Activated CD4-positive, CD25-positive, alpha-beta regulatory T cell treated with anti-CD3 and anti-CD28 coated beads, Interleukin-2, amount 50 U/mL, for 24 hours (primary cell): Measurements from ENCODE around the gene PDE4B.
"Not testable (repeated sequence)": the region's sequence is repeated elsewhere in the genome, so short reads cannot be mapped to it uniquely, and the experiment has no call there.

Source experiments
- ATAC-seq, 2 donors: fragments of 150-1000 bp; cut with Tn5 transposase; one replicate each; pipeline ENCODE4 v1.10.0; 2021; ENCODE audit warnings: mild to moderate bottlenecking in 1 of 2, moderate library complexity in 1 of 2

PDE4B gene

GRCh38 chr1:66069976-66070876, 277.5 kb downstream of the PDE4B start:
- ATAC-seq: no peak

- no peak for ATAC-seq
These were observed 280.7 kb downstream of the PDE4B start for GRCh38 chr1:66073388-66073787.

- no peak for ATAC-seq
These were observed 281.5 kb downstream of the PDE4B start for GRCh38 chr1:66074147-66074546.

DNA sequence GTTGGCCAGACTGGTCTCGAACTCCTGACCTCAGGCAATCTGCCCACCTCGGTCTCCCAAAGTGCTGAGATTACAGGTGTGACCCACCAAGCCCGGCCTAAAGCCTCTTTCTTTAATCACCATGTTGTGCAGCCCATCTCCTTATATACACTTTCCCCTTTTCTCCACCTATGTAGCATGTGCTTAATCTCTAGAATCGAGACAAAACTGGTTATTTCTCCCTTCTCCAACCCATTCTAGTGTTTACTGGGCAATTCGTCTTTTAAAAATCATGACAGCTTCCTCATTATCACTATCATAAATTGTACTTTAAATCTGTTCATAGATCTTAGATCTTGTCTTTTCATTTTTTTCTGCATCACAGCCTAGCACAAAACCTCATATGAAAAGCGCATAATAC, 285.7 kb downstream of the PDE4B start:
- no peak for ATAC-seq

- no peak for ATAC-seq
These were observed 290.3 kb downstream of the PDE4B start for GRCh38 chr1:66083003-66083402.

DNA sequence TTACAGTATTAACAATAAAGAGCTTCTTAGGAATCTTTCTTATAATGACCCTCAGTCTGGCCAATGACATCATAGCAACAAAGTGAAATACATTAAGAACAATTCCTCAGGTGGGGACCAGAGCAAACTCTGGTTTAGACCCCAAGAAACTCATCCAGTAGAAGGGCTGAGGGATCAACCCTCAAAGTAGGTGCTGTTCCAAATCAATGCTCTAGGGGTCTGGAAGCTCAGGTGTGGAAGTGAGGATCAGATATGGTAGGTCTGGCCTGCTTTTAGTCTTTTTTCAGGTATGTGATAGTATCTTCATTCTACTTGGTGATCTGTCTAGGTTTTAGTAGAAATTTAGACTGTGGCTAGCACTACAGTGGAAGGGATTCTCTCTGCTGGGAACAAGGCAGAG, 291.7 kb downstream of the PDE4B start:
- no peak for ATAC-seq

GRCh38 chr1:66085600-66085999, 292.9 kb downstream of the PDE4B start:
- ATAC-seq: no peak

DNA sequence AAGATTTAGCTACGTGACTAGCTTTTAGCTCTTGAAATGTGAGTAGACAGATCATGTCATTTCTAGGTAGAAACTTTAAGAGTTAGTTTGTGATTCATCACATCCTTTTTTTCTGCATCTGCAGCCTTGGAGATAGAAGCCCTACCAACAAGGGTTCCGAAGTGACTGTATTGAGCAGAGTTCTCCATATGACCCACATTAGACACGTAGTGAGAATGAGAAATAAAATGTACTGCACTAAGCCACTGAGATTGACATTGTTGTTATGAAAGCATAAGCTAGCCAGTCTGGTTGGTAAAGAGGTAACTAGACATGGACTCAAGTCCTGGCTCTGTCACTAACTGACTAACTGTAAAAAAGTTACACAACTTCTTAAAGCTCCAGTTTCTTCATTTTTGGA, 296.1 kb downstream of the PDE4B start:
- no peak for ATAC-seq

DNA sequence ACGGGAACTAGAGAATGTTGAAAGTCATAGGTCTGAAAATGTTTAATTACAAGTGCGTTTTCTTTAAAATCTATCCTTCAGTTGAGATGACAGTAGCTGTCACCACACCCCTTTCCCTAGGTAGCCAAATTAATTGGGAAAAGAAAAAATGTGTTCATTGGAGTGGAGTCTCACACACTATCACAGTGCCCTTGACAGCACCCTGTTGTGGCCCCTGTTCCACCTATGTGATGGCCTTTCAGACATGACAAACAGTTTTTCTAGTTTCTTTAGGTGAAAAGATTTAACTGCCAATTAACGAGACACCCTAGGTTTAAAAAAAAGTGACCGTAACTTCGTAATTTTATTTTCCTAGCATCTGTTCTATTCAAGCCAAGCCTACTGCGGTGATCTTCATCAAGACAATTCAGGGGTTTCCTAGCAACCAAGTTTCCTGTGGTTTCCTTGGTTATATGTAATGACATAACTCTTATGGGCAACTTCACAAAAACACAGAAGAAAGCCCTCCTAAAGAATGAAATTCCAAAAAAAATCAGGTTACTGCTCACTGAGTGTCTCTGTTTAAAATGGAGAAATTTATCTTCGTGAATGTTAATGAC, 298.3 kb downstream of the PDE4B start:
- ATAC-seq: peak in 1 of 2 donors; percentile 33

GRCh38 chr1:66095190-66095589, 302.5 kb downstream of the PDE4B start:
- no peak for ATAC-seq

DNA sequence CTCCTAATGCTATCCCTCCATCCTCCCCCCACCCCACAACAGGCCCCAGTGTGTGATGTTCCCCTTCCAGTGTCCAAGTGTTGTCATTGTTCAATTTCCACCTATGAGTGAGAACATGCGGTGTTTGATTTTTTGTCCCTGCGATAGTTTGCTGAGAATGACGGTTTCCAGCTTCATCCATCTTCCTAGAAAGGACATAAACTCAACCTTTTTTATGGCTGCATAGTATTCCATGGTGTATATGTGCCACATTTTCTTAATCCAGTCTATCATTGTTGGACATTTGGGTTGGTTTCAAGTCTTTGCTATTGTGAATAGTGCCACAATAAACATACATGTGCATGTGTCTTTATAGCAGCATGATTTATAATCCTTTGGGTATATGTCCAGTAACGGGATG, 308.3 kb downstream of the PDE4B start:
- ATAC-seq: not testable (repeated sequence)

- ATAC-seq: not testable (repeated sequence)
These were observed 311.4 kb downstream of the PDE4B start for GRCh38 chr1:66104076-66104475.

GRCh38 chr1:66108624-66109023, 315.9 kb downstream of the PDE4B start:
- ATAC-seq: no peak

DNA sequence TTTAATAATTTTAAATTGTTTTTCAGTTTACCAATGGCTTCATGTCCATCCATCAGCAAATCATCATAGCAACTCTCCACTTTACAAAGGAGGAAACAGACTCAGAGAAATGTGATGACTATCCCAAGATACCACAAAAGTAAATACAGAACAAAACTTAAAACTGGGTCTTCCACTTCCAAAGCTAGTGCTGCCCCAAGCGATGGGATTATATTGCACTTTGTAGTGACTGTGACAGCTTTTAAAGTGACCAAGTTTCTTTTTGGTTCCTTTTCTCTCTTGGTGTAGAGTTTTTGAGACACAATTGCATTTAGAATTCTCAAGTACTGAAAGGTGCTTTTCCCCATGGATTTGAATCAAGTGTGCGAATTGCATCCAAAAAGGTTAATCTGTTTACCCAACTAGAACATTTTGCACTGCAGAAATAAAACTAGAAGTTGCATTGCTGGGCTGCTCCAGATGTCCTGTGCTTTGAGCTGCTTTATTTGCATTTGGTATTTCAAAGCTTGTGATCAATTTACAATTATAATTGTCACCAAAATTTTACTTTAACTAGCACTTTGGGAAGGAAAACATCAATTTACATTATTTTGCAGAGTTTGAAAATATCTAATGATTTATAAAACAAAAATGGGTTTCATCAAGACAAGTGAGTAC, 320.2 kb downstream of the PDE4B start:
- no peak for ATAC-seq

DNA sequence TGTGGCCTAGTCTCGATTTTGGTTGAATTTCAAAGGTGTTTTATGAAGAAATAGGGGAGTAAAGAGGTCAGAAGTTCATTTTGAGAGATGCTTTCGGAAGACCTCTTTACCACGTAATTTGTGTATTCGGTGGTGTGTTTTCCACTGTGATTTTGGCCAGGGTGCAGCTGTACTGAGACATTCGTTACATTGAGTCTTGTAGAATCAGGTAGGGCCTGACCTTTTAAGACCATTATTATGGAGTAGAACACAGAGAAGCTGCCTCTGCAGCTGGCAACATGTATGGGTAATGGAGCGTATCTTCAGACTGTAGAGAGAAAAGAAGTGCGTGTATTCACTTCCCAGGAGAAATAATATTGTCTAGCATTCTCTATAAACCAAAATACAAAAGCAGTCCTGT, 326.5 kb downstream of the PDE4B start:
- ATAC-seq: no peak

- no peak for ATAC-seq
These were observed 332.0 kb downstream of the PDE4B start for GRCh38 chr1:66124670-66125069.

DNA sequence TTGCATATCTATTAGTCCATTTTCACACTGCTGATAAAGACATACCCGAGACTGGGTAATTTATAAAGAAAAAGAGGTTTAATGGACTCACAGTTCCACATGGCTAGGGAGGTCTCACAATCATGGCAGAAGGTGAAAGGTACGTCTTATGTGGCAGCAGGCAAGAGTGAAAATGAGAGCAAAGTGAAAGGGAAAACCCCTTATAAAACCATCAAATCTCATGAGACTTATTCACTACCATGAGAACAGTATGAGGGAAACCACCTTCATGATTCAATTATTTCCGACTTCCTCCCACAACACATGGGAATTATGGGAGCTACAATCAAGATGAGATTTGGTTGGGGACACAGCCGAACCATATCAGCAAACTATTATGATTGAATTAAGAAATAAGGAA, 335.9 kb downstream of the PDE4B start:
- ATAC-seq: peak; percentile 82

DNA sequence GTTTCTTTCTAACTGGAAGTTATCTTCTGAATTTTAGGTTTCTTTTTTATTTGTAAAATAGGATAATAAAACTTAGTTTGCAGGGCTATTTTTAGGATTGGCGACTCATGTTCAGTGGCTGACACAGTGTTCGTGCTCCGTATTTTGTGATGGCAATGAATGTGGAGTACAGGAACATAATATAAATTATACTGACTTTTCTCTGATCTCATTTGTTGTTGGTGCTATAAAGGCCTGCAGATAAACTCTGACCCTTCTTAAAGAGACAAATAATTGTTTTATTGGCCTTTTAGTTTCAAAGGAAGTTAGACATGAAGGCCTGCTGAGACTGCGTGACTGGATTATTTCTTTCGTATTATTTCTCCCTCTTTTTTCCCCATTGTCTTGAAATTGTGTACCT, 339.6 kb downstream of the PDE4B start:
- no peak for ATAC-seq

GRCh38 chr1:66134004-66134403, 341.3 kb downstream of the PDE4B start:
- ATAC-seq: no peak

DNA sequence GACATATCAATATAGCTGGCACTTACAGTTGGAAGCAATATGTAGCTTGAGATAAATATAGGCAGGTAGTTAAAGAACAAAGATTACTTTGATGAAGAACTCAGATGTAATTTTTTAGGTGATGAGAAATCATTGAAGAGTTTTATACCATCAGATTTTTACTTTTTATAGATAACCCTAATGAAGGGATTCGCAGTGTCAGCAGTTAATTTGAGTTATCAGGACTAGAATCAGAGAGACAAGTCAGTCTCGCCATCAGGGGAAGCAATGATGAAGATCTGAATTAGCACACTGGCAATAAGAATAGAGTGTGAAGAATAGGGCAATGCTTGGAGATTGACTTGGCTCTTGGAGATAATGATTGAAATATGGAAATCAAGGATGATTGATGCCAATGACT, 342.5 kb downstream of the PDE4B start:
- no peak for ATAC-seq

DNA sequence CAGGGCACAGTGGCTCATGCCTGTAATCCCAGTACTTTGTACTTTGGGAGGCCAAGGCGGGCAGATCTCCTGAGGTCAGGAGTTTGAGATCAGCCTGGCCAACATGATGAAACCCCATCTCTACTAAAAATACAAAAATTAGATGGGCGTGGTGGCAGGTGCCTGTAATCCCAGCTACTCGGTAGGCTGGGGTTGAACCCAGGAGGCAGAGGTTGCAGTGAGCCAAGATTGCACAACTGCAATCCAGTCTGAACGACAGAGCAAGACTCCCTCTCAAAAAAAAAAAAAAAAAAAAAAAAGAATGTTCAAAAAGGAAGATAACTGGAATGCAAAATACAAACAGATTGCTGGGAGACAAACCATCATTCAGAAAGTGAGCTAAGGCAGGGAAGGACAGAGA, 343.7 kb downstream of the PDE4B start:
- not testable (repeated sequence) for ATAC-seq

GRCh38 chr1:66137235-66137634, 344.5 kb downstream of the PDE4B start:
- peak; percentile 89 to 93 for ATAC-seq

GRCh38 chr1:66138613-66139012, 345.9 kb downstream of the PDE4B start:
- ATAC-seq: no peak

- no peak for ATAC-seq
These were observed 347.4 kb downstream of the PDE4B start for GRCh38 chr1:66140072-66140471.
